ENCODE measurements around the gene ADGRB3.

GRCh38 chr6:68654134-68654533, 19.1 kb downstream of the ADGRB3 start:
- no peak for TF ChIP-seq EZH2 (IDR thresholded peaks at IDR 0.05)
- no peak for TF ChIP-seq POLR2AphosphoS5 (IDR thresholded peaks at IDR 0.05; ENCODE audit: borderline replicate concordance, low read depth, low read length)
- TF ChIP-seq FOXP2 (optimal IDR thresholded peaks at IDR 0.05; ENCODE audit: control extremely low read depth, extremely low read length, insufficient read depth) = no peak

Data from SK-N-MC (cell line).